ENCODE results near the gene BAZ2B.
"Not testable (repeated sequence)": the region's sequence is repeated elsewhere in the genome, so short reads cannot be mapped to it uniquely, and the experiment has no call there.

The BAZ2B gene

GRCh38 chr2:159616286-159616701, at the start of gene BAZ2B:
TSS of gene BAZ2B (minus strand) at chr2:159616548. CDS start at chr2:159478719, 137,829 bp downstream.
- DNase-seq (ENCODE audit: low read depth in 3 of 3, low spot score in 1 of 3), result no peak

- no peak for DNase-seq (ENCODE audit: low read depth in 3 of 3, low spot score in 1 of 3)
Measured at GRCh38 chr2:159661286-159661685, 44.9 kb upstream of the BAZ2B start.

GRCh38 chr2:159658881-159659873, 42.8 kb upstream of the BAZ2B start:
- DNase-seq (ENCODE audit: low read depth in 3 of 3, low spot score in 1 of 3), result no peak

GRCh38 chr2:159653962-159654361, 37.6 kb upstream of the BAZ2B start:
- no peak for DNase-seq (ENCODE audit: low read depth in 3 of 3, low spot score in 1 of 3)

DNA sequence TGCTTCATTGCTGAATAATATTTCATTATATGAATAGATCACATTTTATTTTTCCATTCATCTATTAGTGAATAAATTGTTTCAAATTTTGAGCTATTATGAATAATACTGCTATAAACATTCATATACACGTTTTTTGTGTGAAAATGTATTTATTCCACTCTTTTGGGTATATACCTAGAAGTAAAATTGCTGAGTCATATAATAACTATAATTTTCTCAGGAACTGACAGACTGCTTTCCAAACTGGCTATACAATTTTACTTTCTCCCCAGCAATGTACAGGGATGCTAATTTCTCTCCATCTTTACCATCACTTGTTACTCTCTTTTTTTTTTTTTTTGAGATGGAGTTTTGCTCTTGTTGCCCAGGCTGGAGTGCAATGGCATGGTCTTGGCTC, 35.5 kb upstream of the BAZ2B start:
- no peak for DNase-seq (ENCODE audit: low read depth in 3 of 3, low spot score in 1 of 3)

DNA sequence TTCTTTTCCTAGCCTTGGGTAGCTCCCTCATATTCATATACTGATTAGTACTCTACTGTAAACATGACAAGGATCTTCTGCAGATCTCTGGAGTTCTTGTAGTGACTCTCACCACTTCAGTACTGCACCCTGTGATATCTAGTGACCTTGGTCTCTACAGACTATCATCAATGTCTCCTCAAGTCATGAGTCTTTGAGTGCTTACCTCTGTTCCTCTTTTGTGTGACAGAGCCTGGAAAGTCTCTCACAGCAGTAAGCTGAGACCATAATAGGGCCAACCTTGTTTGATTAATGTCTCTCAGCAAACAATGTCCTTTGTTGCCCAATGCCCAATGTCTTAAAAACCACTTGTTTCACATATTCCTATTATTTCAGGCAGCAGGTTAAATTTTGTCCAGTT, 34.2 kb upstream of the BAZ2B start:
- DNase-seq (ENCODE audit: low read depth in 3 of 3, low spot score in 1 of 3), result no peak

DNA sequence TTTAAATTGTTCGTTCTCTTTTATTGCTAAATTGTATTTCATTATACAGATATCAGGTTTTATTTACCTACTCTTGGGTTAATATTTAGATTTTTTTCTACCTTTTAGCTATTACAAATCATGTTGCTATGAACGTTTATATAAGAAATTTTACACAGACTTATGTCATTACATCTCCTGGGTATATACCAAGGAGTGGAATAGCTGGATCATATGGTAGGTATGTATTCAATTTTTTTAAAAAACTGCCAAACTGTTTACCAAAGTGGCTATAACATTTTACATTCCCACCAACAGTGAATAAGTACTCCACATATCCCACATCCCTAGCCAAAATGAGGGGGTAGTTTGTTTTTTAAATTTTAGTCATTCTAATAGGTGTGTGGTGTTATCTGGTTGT, 32.3 kb upstream of the BAZ2B start:
- DNase-seq (ENCODE audit: low read depth in 3 of 3, low spot score in 1 of 3), result no peak

DNA sequence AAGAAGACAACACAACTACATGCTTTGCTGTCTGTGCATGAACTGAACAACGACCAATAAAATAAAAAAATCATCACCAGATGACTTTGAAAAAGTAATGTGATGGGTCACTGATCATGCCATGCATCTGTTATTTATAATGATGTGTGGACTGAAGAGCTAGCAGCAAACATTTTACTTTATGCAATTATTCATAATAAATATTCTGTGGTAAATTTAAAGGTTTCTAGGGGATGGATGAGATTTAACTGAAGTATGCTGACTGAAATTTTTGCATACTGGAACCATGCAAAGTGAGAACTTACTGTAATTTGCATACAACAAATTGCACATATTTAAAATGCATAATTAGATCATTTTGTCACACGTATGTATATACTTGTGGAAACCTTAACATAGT, 31.3 kb upstream of the BAZ2B start:
- DNase-seq (ENCODE audit: low read depth in 3 of 3, low spot score in 1 of 3), result no peak

GRCh38 chr2:159640176-159640575, 23.8 kb upstream of the BAZ2B start:
- no peak for DNase-seq (ENCODE audit: low read depth in 3 of 3, low spot score in 1 of 3)

DNA sequence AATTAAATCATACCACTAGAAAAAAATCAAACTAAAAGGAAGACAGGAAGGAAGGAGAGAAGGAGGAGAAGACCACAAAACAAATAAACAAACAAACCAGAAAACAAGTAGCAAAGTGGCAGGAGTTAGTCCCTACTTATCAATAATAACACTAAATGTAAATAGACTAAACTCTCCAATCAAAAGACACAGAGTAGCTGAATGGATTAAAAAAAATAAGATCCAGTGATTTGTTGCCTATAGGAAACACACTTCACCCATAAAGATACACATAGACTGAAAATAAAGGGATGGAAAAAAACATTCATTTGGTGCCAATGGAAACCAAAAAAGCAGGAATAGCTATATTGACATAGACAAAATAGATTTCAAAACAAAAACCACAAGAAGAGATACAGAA, 23.4 kb upstream of the BAZ2B start:
- no peak for DNase-seq (ENCODE audit: low read depth in 3 of 3, low spot score in 1 of 3)

DNA sequence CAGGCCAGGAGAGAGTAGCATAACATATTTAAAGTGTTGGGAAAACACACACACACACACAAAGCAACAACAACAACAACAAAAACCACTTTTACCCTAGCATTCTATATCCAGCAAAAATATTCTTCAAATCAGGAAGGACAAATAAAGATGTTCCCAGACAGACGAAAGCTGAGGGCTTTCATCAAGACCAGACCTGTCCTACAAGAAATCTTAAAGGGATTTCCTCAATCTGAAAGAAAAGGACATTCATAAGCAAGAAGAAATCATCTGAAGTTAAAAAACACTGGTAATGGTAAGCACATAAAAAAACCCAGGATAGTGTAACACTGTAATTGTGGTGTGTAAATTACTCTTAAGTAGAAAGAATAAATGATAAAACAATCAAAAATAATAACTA, 22.7 kb upstream of the BAZ2B start:
- DNase-seq (ENCODE audit: low read depth in 3 of 3, low spot score in 1 of 3), result no peak

DNA sequence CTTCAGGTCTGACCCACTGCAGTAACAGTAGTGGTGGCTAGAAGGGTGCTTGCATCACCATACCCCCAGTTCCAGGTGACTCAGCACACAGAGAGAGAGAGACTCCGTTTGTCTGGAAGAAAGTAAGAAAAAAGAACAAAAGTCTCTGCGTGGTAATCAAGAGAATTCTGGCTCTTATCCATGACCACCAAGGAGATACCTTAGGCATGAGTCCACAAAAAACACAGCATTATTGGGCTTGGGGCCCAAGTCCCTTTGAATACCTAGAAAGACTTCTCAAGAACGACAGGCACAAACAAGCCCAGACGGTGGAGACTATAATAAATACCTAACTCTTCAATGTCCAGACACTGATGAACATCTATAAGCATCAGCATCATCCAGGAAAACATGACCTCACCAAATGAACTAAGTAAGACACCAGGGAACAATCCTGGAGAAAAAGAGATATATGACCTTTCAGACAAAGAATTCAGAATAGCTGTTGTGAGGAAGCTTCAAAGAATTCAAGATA, 21.7 kb upstream of the BAZ2B start:
- DNase-seq (ENCODE audit: low read depth in 3 of 3, low spot score in 1 of 3), result no peak

GRCh38 chr2:159637240-159637639, 20.9 kb upstream of the BAZ2B start:
- no peak for DNase-seq (ENCODE audit: low read depth in 3 of 3, low spot score in 1 of 3)

DNA sequence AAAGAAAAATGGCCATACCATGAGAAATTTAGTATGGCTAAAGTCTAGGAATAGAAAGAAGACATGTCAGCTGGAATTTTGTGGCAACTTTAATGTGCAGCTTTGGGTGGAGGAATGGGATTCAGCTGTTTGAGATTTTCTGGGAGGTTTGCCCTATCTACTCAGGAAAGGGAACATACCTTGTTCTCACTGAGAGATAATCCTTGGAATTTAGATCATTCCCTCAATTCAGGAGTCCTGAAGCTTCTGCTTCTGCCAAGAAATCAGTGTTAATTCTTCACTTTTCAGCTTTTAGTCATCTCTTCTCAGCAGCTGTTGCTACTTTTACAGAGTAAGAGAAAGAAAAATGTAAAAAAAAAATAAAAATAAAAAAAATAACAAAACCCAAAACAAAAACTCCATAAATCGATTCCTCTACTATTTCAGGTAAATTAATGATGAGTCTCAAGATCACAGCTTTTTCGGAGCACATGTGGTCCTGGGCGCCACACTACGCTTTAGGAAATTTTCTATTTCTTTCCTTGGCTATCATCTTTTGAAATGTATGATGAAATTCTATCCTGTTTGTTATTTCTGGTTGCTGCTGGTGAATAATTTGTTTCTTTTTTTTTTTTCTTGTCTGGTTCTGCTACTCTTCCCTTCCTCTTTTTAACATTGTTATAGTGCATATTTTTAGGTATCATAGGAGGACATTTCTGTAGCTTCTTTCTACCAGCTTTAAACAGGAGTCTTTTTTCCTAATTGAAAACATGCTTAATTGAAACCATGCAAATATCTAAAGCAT, 18.9 kb upstream of the BAZ2B start:
- no peak for DNase-seq (ENCODE audit: low read depth in 3 of 3, low spot score in 1 of 3)

DNA sequence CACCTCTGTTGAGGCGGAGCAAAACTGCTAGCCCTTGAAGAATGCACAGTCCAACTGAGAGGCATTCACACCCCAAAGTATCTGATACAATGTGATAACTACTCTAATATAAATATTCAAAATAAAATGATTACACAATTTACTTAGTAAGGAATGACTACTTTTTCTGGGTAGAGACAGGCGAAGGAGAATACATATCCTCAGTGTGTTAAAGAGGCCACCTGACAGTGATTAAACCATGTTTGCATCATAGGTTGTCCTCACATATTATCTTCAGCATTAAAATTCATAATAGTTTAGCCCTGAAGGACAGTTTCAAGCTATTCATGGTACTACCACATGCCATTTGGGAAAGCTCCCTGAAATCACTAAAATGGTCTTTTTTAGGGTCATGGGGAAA, 16.9 kb upstream of the BAZ2B start:
- DNase-seq (ENCODE audit: low read depth in 3 of 3, low spot score in 1 of 3), result no peak

DNA sequence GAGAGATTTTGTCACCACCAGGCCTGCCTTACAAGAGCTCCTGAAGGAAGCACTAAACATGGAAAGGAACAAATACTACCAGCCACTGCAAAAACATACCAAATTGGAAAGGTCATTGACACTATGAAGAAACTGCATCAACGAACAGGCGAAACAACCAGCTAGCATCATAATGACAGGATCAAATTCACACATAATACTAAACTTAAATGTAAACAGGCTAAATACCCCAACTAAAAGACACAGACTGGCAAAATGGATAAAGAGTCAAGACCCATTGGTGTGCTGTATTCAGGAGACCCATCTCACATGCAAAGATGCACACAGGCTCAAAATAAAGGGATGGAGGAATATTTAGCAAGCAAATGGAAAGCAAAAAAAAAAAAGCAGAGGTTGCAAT, 9.3 kb upstream of the BAZ2B start:
- not testable (repeated sequence) for DNase-seq (ENCODE audit: low read depth in 3 of 3, low spot score in 1 of 3)

DNA sequence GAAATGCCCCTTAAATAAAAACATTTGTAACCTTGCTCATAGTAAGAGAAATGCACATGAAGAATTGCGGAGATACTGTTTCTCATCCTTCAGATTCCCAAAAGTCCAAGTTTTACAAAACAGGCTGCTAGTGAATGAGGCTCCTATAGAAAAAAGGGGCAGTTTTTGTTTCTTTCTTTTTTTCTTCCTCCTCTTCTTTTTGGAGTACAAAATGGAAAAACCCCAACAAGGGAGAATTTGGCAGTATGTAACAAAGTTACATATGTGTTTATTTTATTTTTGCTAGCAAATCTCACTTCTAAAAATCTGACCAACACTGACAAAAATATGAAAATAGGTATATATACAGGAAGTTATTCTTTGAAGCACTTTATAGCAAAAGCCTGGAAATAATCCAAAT, 7.1 kb upstream of the BAZ2B start:
- DNase-seq (ENCODE audit: low read depth in 3 of 3, low spot score in 1 of 3), result no peak

DNA sequence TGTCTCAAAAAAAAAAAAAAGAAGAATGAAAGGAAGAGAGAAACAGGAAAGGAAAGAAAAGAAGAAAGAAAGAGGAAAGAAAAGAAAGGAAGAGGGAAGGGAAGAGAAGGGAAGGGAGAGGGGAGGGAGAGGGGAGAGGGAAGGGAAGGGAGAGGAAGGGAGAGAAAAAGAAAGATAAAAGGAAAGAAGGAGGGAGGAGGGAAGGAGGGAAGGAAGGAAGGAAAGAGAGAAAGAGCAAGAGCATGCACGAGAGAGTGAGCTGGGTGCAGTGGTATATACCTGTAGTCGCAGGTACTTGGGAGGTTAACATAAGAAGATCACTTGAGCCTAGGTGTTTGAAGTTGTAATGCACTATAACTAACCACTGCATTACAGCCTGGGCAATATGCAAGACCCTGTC, 6.6 kb upstream of the BAZ2B start:
- DNase-seq (ENCODE audit: low read depth in 3 of 3, low spot score in 1 of 3), result no peak

DNA sequence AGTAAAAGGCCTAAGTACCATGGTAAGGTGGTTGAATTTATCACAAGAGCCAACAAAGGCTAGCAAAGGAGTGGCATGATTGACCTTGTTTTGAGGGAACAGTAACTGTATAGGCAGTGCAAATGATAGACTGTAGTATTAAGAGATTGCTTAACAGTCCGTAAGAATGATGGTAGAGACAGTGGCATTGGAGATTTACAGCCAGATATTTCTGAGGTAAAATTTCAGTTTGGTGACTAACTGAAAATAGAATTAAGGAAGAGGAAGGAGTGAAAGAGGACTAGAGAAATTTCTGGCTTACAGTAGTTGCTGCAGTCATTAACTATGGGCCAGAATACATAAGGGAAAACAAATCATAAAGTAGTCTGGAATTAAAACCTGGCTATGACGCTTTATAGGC, 4.4 kb upstream of the BAZ2B start:
- no peak for DNase-seq (ENCODE audit: low read depth in 3 of 3, low spot score in 1 of 3)

DNA sequence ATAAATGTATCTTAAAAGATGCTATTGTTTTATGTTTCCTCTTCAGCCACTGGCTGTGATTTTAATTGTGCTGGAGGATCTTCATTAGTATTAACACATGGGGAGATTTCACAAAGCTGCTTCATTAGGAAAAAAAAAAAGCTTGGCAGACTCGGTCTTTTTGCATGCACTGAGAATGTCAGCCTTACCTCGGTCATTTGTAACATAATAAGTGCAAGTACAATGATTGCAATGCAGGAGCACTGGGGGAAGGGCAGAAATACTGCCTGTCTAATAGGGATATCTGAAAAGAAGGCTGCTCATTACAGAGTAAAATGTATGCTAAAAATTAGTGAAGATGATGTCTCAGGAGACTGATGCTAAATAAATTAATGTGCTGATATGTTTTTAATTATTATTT, 1.3 kb upstream of the BAZ2B start:
- no peak for DNase-seq (ENCODE audit: low read depth in 3 of 3, low spot score in 1 of 3)

DNA sequence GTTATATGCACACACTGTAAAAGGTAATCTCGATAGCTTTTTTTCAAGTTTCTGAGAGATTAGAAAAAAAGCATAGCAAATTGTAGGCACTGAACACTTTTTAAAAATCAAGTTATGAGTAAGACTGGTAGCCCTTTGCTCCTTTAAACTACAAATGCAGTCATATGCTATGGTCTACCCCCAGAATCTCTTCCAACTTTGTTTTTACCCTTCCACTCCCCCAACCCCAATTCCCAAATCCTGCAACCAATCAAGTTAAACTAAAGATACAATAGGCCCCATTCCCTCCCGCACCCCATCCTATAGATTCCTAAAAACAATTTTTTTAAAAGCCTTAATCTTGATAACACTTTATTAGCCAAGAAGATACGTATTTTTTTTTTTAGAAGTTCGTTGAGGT, 752 bp upstream of the BAZ2B start:
- DNase-seq (ENCODE audit: low read depth in 3 of 3, low spot score in 1 of 3), result no peak
